Stimulated activated effector memory CD8-positive, alpha-beta T cell treated with anti-CD3 and anti-CD28 coated beads, Interleukin-12 subunit alpha, Interleukin-12 subunit beta, amount 100 ng/mL, for 72 hours (primary cell): Measurements from ENCODE around the gene ATG7.

Experiments used
- ATAC-seq: fragments of 150-1000 bp; cut with Tn5 transposase; 2 replicates; pipeline ENCODE4 v1.10.0; 2021
- DNase-seq, 2 donors: peaks; one replicate each; pipeline ENCODE4 v3.0.0; 2021 to 2022; ENCODE audit warnings: low spot score in 2 of 2
- H3K27ac Mint-ChIP-seq: one replicate; pipeline ENCODE4 v1.8.0; 2022; ENCODE audit warnings: mild to moderate bottlenecking, mixed read lengths
- H3K36me3 Mint-ChIP-seq: one replicate; pipeline ENCODE4 v1.8.0; 2022; ENCODE audit warnings: mild to moderate bottlenecking, mixed read lengths
- H3K4me1 Mint-ChIP-seq: one replicate; pipeline ENCODE4 v1.8.0; 2022; ENCODE audit warnings: mixed read lengths
- H3K4me3 Mint-ChIP-seq: one replicate; pipeline ENCODE4 v1.8.0; 2022; ENCODE audit warnings: mild to moderate bottlenecking, mixed read lengths
- H3K9me3 Mint-ChIP-seq: one replicate; pipeline ENCODE4 v1.8.0; 2022; ENCODE audit warnings: mixed read lengths

The ATG7 gene

GRCh38 chr3:11304175-11304574 lies 32.0 kb downstream of the ATG7 start:
- Mint-ChIP-seq H3K36me3 (peaks cover 78% of the 10 kb centered on the region), H3K4me1 (peaks cover 46% of the 10 kb centered on the region), H3K4me3 (no peak overlapping the region), H3K27ac (no peak overlapping the region), H3K9me3 (no peaks in the 10 kb centered on the region)
- DNase-seq (no peak), ATAC-seq (no peak)

- Mint-ChIP-seq H3K4me3 (no peak overlapping the region), H3K9me3 (no peaks in the 10 kb centered on the region), H3K27ac (no peak overlapping the region), H3K36me3 (peaks cover 78% of the 10 kb centered on the region), H3K4me1 (peaks cover 42% of the 10 kb centered on the region)
- ATAC-seq (no peak), DNase-seq (no peak)
Observed at GRCh38 chr3:11305509-11305908, 33.3 kb downstream of the ATG7 start.

- H3K36me3 Mint-ChIP-seq, result peaks cover 80% of the 10 kb centered on the region
- DNase-seq (no peak), ATAC-seq (peak; percentile 88)
- peak overlapping the region; percentile 86 for H3K27ac Mint-ChIP-seq
- H3K4me1 Mint-ChIP-seq, result peaks cover 31% of the 10 kb centered on the region
- H3K4me3 Mint-ChIP-seq, result no peak overlapping the region
- no peaks in the 10 kb centered on the region for H3K9me3 Mint-ChIP-seq
Observed at GRCh38 chr3:11306817-11307589, 34.8 kb downstream of the ATG7 start.

DNA sequence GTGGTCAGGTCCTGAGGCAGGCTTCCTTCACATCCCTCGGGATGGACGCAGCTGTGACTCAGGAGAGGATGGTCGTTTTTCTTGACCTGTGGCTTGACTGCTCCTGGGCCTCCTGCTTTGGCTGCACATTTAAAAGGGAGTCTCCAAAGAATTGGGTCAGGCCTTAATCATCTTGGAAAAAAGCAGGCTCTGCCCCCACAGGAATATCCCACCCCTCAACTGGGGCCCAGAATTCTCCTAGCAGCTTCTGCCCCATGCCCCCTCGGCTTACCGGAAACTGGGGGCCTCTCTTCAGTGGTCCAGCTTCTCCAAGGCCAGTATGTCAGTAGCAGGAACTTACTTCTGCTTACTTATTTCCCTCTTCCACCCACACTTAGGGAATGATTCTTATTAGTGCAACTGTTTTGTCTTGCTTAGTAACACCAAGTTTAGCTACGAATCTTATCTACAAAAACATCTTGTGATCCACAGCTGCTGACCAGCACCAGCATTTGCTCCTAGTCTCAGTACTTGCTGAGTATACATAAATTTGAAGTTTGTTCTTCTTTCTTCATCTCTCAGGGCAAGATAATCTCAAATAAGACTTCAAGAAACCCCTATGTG lies 35.7 kb downstream of the ATG7 start:
- Mint-ChIP-seq H3K9me3 (no peaks in the 10 kb centered on the region), H3K4me3 (no peak overlapping the region), H3K36me3 (peaks cover 80% of the 10 kb centered on the region), H3K4me1 (peaks cover 31% of the 10 kb centered on the region), H3K27ac (peak overlapping the region; percentile 16)
- DNase-seq, result no peak
- ATAC-seq, result no peak

GRCh38 chr3:11310258-11310657 lies 38.1 kb downstream of the ATG7 start:
- no peak overlapping the region for H3K27ac Mint-ChIP-seq
- H3K36me3 Mint-ChIP-seq, result peaks cover 81% of the 10 kb centered on the region
- H3K4me3 Mint-ChIP-seq, result no peak overlapping the region
- no peaks in the 10 kb centered on the region for H3K9me3 Mint-ChIP-seq
- DNase-seq, result no peak
- ATAC-seq, result no peak
- H3K4me1 Mint-ChIP-seq, result peaks cover 24% of the 10 kb centered on the region

GRCh38 chr3:11312166-11312565 lies 40.0 kb downstream of the ATG7 start:
- ATAC-seq (no peak), DNase-seq (no peak)
- Mint-ChIP-seq H3K4me3 (no peak overlapping the region), H3K36me3 (peaks cover 97% of the 10 kb centered on the region), H3K27ac (no peak overlapping the region), H3K9me3 (no peaks in the 10 kb centered on the region), H3K4me1 (peaks cover 6% of the 10 kb centered on the region)

DNA sequence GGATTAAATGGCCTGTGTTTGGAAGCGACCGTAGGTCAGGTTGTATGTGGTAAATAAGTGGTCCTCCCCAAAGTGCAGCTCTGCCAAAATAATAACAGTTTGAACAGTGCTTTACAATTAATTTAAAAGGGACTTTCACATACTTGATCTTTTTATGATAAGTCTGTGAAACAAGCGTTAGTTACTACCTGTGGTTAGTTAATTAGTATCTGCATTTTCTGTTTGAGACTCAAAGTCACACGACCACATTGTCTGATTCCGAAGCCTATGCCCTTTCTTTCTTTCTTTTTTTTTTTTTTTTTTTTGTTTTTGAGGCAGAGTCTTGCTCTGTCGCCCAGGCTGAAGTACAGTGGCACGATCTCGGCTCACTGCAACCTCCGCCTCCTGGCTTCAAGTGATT lies 45.1 kb downstream of the ATG7 start:
- Mint-ChIP-seq H3K4me3 (no peak overlapping the region), H3K4me1 (no peaks in the 10 kb centered on the region), H3K27ac (no peak overlapping the region), H3K9me3 (no peaks in the 10 kb centered on the region), H3K36me3 (peaks cover 90% of the 10 kb centered on the region)
- ATAC-seq (no peak), DNase-seq (no peak)

- Mint-ChIP-seq H3K4me1 (no peaks in the 10 kb centered on the region), H3K4me3 (no peak overlapping the region), H3K27ac (no peak overlapping the region), H3K36me3 (peaks cover 82% of the 10 kb centered on the region), H3K9me3 (no peaks in the 10 kb centered on the region)
- ATAC-seq (no peak), DNase-seq (no peak)
Observed at GRCh38 chr3:11322931-11323330, 50.7 kb downstream of the ATG7 start.

DNA sequence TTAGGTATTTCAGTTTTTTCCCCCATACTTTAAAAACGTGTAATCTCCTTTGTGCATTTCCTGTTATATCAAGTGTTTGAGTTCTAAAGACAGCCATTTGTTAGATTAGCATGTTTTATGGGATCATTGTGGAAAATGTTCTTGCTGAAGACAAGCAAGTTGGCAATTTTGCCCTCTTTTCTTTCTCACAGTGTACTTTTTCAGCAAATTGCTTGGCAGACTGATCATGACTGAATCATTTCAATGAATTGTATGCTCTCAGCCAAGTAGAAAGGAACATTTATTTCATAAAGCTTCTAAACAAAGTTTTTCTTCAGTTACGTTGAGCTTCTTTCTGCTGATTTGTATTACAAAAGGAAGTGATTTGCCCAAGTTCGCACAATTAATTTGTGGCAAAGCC lies 51.6 kb downstream of the ATG7 start:
- no peak for DNase-seq
- H3K4me3 Mint-ChIP-seq, result no peak overlapping the region
- no peaks in the 10 kb centered on the region for H3K9me3 Mint-ChIP-seq
- H3K4me1 Mint-ChIP-seq, result no peaks in the 10 kb centered on the region
- H3K27ac Mint-ChIP-seq, result no peak overlapping the region
- no peak for ATAC-seq
- H3K36me3 Mint-ChIP-seq, result peaks cover 74% of the 10 kb centered on the region

- Mint-ChIP-seq H3K4me3 (no peak overlapping the region), H3K36me3 (peaks cover 65% of the 10 kb centered on the region), H3K27ac (peak overlapping the region; percentile 7), H3K9me3 (no peaks in the 10 kb centered on the region), H3K4me1 (peaks cover 5% of the 10 kb centered on the region)
- DNase-seq (no peak), ATAC-seq (peak; percentile 47)
Observed at GRCh38 chr3:11327619-11328018, 55.4 kb downstream of the ATG7 start.

GRCh38 chr3:11328196-11328945 lies 56.2 kb downstream of the ATG7 start:
- ATAC-seq, result no peak
- H3K9me3 Mint-ChIP-seq, result no peaks in the 10 kb centered on the region
- DNase-seq, result no peak
- peaks cover 5% of the 10 kb centered on the region for H3K4me1 Mint-ChIP-seq
- H3K27ac Mint-ChIP-seq, result no peak overlapping the region
- no peak overlapping the region for H3K4me3 Mint-ChIP-seq
- peaks cover 65% of the 10 kb centered on the region for H3K36me3 Mint-ChIP-seq

- H3K36me3 Mint-ChIP-seq, result peaks cover 62% of the 10 kb centered on the region
Observed at GRCh38 chr3:11329777-11330176, 57.6 kb downstream of the ATG7 start.

GRCh38 chr3:11331101-11331500 lies 58.9 kb downstream of the ATG7 start:
- Mint-ChIP-seq H3K4me1 (peaks cover 5% of the 10 kb centered on the region), H3K36me3 (peaks cover 56% of the 10 kb centered on the region), H3K9me3 (no peaks in the 10 kb centered on the region), H3K4me3 (no peak overlapping the region), H3K27ac (peak overlapping the region; percentile 20)
- DNase-seq, result no peak
- peak; percentile 36 for ATAC-seq

More at GRCh38 chr3:11329777-11330176, 57.6 kb downstream of the ATG7 start:
- Mint-ChIP-seq H3K27ac (no peak overlapping the region), H3K4me1 (peaks cover 5% of the 10 kb centered on the region), H3K9me3 (no peaks in the 10 kb centered on the region), H3K4me3 (no peak overlapping the region)
- no peak for DNase-seq
- ATAC-seq, result no peak

- Mint-ChIP-seq H3K4me3 (no peak overlapping the region), H3K4me1 (peaks cover 5% of the 10 kb centered on the region), H3K9me3 (no peaks in the 10 kb centered on the region), H3K36me3 (peaks cover 51% of the 10 kb centered on the region), H3K27ac (no peak overlapping the region)
- peak; percentile 59 for ATAC-seq
- peak in 1 of 2 donors; percentile 54 for DNase-seq
Observed at GRCh38 chr3:11335056-11335608, 62.9 kb downstream of the ATG7 start.

- Mint-ChIP-seq H3K4me3 (no peak overlapping the region), H3K9me3 (no peaks in the 10 kb centered on the region), H3K36me3 (peaks cover 50% of the 10 kb centered on the region), H3K4me1 (no peaks in the 10 kb centered on the region), H3K27ac (no peak overlapping the region)
- no peak for ATAC-seq
- no peak for DNase-seq
Observed at GRCh38 chr3:11339541-11339940, 67.3 kb downstream of the ATG7 start.
